GM10266 (cell line): Measurements from ENCODE around the gene ANKRD11.
"Not testable (repeated sequence)": the region's sequence is repeated elsewhere in the genome, so short reads cannot be mapped to it uniquely, and the experiment has no call there.

ENCODE experiments used
- DNase-seq: peaks from one replicate; pipeline ENCODE4 v3.0.0; 2012; ENCODE audit errors: extremely low spot score
- TF ChIP-seq, protein P1 (sequence below): IDR thresholded peaks from 2 replicates; pipeline ENCODE4 v1.5.1; 2012; ENCODE audit warnings: mild to moderate bottlenecking, low read depth; ENCODE audit not compliant: control insufficient read depth, insufficient read depth; ENCODE audit errors: missing control alignments

Gene ANKRD11

GRCh38 chr16:89392881-89393737, 97.3 kb downstream of the ANKRD11 start:
- TF ChIP-seq, protein P1, sequence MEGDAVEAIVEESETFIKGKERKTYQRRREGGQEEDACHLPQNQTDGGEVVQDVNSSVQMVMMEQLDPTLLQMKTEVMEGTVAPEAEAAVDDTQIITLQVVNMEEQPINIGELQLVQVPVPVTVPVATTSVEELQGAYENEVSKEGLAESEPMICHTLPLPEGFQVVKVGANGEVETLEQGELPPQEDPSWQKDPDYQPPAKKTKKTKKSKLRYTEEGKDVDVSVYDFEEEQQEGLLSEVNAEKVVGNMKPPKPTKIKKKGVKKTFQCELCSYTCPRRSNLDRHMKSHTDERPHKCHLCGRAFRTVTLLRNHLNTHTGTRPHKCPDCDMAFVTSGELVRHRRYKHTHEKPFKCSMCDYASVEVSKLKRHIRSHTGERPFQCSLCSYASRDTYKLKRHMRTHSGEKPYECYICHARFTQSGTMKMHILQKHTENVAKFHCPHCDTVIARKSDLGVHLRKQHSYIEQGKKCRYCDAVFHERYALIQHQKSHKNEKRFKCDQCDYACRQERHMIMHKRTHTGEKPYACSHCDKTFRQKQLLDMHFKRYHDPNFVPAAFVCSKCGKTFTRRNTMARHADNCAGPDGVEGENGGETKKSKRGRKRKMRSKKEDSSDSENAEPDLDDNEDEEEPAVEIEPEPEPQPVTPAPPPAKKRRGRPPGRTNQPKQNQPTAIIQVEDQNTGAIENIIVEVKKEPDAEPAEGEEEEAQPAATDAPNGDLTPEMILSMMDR = no peak
- no peak for DNase-seq

DNA sequence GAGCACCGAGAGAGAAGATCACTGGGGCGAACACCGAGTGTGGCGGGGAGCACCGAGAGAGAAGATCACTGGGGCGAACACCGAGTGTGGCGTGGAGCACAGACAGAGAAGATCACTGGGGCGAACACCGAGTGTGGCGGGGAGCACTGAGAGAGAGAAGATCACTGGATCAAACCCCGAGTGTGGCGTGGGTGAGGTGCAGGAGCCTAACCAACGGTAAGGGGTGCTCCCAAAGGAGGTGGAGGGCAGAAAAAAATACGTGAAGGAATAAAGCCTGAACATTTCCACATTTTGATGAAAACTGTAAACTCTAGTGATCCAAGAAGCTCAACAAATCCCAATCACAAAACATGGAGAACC, 100.2 kb downstream of the ANKRD11 start:
- not testable (repeated sequence) for DNase-seq

GRCh38 chr16:89389504-89390223, 100.7 kb downstream of the ANKRD11 start:
- not testable (repeated sequence) for DNase-seq

GRCh38 chr16:89388536-89388935, 101.8 kb downstream of the ANKRD11 start:
- TF ChIP-seq, protein P1 = no peak
- no peak for DNase-seq

DNA sequence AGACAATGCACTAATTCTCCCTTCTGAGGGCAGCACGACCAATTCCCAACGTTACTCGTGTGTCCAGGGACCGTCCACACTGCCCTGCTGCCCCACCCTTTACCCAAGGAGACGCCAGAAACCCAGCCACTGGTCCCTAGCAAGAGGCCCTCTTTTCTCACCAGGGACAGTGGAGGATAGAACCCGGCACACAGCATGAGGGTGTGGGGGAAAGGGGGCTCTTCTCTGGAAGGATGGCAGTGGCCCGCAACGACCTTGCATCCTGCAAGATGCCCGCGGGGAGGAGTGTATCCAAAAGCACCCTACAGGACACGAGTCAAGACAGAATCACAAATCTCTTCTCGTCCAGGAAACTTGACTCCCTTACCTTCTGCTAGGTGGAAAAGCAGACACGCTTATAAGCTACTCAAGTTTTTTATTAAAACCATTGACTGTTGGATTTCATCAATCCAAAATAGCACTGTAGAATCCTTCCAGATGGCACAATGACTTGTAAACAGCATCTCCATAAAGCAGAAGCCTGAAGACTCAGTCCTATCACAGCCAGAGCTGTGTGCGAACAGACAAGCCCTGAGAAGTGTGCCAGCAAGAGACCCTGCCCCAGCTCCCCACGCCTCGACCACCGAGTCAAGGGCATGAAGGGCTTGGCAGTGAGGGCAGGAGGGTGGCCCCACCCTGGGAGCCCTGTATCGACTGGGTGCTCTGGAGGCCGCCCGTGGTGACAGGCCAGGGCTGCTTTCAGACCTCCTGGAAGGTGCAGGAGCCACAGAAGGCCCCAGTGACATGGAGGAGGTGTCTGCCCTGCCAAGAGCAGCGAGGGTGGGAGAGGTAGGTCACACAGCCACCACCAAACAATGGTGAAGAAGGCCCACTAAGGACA, 103.8 kb downstream of the ANKRD11 start:
- DNase-seq = no peak
- TF ChIP-seq, protein P1 = no peak

DNA sequence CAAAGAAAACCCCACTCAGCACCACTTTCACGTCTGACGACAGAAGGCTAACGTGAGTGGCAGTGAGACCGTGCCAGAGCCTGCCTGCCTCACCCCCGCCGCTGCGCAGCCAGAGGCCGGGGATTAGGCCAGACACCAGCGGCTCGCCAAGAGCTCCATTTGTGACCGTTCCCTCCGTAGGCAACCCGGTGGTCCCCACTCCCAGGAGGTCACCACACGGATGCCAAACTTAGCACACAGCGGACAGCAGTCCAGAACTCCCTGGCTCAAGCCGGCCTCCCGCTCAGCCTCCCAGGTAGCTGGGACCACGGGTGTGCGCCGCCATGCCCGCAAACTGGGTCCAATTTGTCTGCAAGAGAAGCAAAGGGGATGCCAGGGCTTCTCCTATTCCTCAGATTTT, 104.6 kb downstream of the ANKRD11 start:
- no peak for DNase-seq
- TF ChIP-seq, protein P1 = no peak

DNA sequence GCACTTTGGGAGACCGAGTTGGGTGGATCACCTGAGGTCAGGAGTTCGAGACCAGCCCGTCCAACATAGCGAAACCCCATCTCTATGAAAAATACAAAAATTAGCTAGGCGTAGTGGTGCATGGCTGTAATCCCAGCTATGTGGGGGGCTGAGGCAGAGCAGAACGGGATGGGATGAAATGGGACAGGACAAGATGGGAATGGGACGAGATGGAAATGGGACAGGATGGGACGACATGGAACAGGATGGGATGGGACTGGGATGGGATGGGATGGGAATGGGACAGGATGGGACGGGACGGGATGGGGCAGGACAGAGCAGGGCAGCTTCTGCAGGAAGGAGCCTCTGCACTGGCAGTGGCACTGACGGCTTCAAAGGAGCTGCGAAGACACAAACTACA, 106.1 kb downstream of the ANKRD11 start:
- TF ChIP-seq, protein P1 = no peak
- DNase-seq = no peak
